Endometrial microvascular endothelial cells (primary cell): ENCODE data around the gene MXD4. TPM values are rescaled to one million over a fixed set of nuclear protein-coding genes. Genes with fewer than 3 reads are reported as not detected.

Experiments
- in situ Hi-C: cut with HindIII; loops from 2 replicates; pipeline ENCODE4 v1.10.0; 2017; ENCODE audit warnings: low sequenced_read_pairs, low pct_unique_long_range_greater_than_20kb; ENCODE audit errors: inconsistent ontology term
- total RNA-seq: library from RNA; depleted of rRNA; stranded (reverse); fragments of >200 nt; gene quantifications from one replicate; pipeline ENCODE4 v1.2.3, GENCODE V29; 2015; ENCODE audit errors: inconsistent ontology term

Gene MXD4
- total RNA-seq, 1 donor from 2014 or later: 77.6 TPM

DNA sequence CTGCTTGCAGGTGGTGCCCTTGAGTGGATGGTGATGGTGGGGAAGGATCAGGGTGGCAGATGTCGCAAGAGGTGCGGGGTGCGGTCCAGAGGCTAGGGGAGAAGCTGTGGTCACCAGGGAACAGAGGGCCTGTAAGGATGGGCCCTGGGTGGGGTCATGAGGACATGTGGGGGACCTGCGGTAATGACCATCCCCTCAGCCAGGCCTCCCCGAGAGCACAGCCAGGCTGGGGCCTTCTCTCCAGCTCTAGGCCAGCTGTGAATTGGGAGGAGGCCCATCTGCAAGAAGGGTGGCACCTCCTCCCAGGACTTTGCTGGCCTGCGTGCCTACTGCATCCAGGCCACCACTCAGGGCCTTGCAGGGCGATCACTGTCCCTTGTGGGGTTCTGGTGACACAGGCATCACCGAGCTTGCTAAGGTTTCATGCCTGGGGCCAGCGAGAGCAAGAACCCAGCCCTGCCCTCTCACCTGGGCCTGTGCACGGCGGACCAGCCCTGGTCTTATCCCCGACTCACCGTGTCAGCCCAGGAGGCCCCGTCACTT, 34.1 kb upstream of the MXD4 start:
- in situ Hi-C loops: no loop called here

DNA sequence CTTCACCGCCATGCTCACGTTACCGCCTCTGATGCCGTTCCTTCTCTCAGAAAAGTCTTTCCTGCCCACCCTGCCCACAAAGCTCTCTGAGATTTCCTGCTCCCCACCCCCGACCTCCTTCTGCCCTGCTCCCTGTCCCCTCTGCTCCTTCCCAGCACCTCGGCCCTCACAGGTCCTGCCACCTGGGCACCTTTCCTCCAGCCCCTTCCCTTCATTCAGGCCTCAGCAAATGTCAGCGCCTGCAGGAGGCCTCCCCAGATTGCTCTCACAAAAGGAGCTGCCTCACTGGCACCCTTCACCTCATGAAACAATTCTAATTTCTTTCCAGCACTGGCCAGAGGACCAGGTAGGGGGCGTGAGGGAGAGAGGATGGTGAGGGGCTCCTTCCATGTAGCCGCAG, 33.6 kb upstream of the MXD4 start:
- in situ Hi-C loops: no loop called here

DNA sequence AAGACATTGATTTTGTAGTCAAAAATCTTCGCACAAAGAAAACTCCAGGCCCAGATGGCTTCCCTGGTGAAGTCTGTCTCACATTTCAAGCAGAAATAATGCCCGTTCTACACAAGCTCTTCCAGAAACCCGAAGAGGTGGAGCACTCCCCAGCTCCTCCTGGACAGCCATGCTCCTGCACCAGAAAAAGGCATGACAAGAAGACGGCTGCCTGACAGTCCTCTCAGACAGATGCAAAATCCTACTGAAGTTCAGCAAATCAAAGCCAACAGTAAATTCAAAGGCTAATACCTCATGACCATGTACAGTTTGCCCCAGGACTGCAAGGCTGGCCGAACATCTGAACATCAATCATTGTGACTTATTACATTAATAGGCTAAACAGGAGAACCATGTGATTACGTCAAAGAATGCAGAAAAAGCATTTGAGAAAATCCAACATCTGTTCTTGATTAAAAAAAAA, 30.8 kb upstream of the MXD4 start:
- in situ Hi-C loops: no loop called here

DNA sequence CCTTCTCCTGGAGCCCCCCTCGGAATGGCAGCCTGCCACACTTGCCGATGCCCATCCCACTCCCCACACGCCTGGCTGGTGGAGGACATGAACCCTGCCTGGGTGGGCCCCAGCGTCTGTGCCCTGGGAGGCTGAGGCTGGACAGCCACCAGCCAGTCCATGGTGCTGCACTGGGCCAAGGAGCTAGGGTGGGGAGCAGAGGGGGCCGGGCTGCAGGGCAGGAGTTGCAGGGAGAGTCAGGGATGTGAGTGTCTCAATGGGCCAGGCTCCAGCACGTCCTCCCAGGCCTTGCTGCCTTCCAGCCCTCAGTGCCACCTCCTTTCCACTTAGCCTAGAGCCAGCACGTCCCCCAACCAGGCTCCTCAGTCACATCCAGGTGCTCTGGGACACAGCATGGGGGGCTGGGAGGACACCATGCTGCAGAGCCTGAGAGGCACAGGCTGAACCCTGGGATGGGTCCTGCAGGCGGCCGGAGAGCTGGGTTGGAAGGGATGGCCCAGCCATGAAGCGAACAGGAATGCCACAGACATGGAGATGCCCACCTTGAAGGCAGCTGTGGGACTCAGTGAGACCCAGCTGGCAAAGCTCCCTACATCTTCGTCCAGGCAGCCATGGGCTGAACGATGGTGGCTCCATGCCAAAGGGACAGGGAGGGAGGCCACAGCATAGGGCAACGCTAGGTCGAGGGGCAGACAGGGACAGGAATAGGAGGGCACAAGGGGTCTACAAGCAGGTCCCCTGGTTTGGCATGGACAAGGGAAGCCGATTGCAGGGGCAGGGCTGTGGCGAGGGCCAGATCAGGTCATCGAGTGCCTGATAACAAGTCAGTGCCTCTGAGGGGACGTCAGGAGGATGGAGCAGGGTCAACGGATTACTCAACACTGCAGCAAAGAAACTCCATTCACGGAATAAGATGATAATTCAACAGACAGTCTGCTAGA, 30.1 kb upstream of the MXD4 start:
- in situ Hi-C loops: no loop called here

DNA sequence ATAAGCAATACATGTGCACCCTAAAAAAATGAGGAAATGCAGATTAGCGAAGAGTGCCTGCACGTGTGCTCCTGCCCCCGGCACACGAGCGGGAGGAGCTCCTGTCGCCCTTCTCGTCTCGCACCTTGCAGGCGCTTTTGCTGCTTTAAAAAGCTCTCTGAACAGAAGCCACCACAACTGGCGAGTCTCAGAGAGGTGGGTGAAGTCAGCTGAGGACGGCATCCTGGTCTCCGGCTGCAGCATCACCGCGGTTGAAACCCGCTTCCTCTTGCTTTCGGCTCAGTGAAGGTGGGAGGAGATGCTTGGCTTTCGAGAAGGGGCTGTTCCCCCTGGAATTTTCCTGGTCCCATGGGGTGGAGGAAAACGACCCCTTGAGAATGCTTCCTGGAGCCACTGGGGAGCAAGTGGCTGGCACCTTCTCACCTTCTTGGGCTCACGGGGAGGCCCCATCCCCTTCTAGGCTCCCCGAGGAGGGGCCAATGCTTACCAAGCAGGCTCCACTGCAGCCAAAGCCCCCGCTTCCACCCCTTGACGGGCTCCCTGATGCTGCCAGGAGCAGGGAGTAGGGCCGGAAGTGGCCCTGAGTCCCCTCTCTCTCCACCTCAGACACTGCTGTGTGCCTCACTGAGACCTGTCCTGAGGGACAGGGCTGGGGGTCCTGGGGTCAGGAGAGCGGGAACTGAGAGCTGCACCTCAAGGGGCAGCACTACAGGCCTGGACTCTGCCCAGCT, 29.2 kb upstream of the MXD4 start:
- in situ Hi-C loops: no loop called here

DNA sequence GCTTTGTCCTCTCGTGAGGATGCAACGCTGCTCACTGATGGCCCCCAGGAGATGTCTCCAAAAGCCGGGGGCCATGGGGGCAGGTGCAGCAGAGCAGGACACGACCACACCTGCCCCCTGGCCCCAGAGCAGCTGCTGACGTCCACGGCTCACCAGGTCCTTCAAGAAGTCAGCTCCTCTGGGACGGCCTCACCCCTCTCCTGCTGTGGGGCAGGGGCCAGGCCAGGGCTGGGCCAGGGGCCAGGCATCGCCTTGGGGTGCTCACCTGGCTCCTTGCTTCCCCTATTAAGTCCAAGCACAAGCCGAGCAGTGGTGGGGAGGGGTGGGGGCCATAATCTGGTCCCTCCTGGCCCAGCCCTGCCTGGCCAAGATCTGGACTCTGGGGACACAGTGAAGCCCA, 28.6 kb upstream of the MXD4 start:
- in situ Hi-C loops: no loop called here

DNA sequence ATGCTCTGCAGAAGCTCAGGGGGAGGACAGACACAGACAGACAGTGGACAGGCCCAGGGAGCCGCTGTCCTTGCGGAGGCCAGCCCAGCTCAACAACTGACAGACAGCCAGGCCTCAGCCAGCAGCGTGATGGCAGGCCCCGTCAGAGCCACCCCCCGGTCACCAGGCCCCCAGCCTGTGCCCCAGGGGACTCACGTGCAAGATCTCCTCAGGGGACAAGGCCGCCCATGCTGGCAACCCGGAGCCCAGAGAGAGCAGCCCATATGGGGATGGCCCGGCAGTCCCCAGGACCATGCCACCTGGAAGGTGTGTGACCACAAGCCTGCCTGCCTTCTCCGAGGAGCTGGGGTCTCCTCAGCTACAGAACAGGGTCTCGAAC, 28.0 kb upstream of the MXD4 start:
- in situ Hi-C loops: no loop called here

DNA sequence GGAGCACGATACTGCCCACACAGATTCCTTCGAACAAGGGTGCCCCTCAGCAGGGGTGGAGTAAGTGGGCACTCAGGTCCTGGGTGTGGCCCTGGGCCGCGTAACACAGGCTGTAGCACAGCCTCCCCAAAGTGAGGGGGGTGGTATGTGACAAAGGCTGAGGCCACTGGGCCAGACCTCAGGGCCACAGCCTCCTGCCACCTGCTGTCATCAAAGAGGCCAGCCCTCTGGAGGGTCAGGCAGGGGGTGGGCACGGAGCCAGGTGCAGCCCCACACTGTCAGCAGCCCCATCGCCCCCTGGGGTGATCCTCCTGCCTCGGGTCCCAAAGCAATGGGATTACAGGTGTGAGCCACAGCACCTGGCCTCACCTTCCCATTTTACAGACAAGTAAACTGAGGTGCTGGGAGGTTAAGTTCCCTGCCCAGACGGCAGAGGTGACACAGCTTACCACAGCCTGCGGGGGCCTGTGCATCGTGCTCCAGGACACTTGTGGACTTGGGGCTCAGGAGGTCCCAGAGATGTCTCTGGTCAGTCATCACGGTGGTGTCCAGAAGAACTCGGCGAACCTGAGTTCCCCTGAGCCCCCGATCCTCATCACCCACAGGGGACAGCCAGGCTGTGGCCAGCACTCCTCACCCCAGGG, 27.5 kb upstream of the MXD4 start:
- in situ Hi-C loops: no loop called here

DNA sequence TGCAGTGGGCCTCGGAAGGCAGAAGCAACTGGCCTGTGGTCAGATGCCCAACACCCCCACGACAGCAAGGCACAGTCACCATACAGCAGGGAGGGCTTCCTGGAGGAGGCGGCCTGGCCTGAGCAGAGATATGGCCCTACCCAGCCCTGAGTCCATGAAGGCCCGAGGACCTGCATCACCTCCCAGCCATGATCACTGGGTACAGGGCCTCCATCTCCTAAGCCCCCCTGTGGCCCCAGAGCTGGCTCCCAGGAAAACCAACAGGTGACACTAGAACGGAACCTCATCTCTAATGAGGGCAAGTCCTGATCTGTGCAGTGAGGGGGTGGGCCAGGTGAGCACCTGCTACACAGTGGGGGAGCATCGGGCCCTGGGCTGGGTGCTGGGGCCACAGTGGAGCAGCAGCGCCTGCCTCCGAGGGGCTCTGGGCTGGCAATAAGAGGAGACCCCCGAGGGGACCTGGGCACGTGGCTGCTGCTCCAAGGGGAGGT, 26.2 kb upstream of the MXD4 start:
- in situ Hi-C loops: no loop called here

DNA sequence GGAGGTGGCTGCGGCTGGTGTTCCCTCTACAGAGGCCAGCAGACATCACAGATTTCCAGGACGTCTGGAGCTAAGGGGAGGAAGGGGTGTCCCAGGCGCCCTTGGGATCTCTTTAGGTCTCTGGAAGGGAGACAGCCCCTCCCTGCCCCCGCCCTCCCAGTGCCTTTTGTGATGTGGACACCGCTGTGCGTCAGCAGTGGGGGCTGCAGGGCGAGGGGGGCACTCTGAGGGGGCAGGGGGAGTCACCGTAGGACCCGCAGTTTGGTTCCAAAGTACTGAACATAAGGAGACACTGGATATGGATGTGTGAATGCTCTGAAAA, 25.6 kb upstream of the MXD4 start:
- in situ Hi-C loops: no loop called here

DNA sequence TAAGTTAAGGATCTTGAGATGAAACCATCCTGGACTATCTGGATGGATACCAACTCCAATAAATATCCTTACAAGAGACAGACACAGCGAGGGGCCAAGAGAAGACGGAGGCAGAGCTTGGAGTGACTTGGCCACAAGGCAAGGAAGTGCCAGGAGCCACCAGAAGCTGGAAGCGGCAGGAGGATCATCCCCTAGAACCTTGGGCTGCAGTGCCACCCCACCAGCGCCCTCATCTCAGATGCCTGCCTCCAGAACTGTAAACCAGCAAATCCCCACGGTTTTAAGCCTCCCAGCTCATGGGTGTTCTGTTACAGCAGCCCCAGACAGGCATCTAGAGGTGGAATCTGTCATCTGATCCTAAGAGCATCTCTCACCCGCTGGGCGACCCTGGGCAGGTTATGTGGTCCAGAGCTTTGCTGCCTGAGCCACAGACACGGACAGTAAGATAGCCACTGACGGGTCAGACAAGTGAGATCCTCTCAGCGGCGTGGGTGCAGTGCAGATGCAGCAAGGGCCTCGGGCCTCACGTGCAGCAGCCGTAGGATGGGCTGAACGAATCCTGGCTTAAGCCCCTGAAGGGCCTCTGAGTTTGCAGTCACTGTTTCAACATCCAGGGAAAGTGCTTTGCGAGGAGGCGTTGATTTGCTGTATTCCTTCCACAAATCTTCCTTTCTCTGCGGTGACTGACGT, 25.1 kb upstream of the MXD4 start:
- in situ Hi-C loops: no loop called here

DNA sequence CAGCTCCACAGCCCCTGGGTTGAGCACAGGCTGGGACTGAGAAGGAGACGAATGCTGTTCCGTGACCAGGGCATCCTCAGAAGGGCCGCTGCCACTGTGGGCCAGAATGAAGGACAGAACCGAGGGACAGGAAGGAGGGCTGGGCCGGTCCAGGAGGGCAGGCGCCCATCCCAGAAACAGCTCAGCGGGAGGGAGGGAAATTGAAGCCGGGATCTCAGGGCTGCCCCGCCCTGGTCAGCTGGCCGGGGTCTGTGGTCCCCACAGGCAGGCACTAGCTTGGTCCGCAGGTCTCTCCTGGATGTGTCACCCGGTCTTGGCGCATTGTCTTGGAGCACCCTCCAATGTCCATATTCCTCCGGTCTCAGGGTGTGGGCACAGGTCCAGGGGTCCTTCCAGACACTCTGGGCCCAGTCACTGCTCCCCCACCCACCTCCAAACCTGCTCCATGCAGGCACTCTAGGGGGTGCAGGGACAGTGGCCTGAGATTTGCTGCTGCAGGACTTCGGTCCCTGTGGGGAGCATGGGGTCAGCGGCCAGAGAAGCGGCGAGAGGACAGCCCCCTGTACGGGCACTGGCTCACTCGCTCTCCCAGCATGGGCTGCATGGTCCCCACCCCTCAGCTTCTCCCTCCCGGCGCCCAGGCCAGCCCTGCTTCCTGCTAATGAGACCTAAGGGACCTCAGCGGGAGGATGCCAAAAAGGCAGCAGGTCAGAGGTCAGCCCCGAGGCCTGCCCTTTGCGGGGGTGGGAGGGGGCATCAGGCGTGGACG, 23.9 kb upstream of the MXD4 start:
- in situ Hi-C loops: no loop called here

DNA sequence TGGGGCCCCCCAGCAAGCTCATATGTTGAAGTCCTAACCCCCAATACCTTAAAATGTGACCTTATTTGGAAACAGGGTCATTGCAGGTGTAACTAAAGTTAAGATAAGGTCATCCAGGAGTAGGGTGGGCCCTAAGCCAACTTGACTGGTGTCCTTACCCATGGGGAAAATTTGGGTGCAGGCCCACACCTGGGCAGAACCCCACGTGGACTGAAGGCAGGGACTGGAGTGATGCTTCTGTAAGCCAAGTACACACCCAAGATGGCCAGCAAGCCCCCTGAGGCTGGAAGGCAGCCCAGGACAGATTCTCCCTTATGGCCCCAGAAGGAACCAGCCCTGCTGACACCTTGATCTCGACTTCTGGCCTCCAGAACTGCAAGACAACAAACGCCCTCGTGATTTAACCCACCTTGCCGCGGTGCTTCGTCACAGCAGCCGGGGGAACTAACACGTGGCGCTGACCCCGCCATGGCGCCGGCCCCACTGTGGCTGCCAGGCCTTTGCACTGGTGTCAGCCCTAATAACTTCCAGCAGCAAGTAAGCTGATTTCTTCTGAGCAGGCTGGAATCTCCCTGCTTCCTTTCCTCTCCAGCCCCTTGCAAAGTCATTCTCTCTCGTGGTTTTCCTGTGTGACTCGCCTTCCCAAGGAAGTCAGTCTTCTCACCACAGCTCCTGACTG, 23.2 kb upstream of the MXD4 start:
- in situ Hi-C loops: no loop called here

DNA sequence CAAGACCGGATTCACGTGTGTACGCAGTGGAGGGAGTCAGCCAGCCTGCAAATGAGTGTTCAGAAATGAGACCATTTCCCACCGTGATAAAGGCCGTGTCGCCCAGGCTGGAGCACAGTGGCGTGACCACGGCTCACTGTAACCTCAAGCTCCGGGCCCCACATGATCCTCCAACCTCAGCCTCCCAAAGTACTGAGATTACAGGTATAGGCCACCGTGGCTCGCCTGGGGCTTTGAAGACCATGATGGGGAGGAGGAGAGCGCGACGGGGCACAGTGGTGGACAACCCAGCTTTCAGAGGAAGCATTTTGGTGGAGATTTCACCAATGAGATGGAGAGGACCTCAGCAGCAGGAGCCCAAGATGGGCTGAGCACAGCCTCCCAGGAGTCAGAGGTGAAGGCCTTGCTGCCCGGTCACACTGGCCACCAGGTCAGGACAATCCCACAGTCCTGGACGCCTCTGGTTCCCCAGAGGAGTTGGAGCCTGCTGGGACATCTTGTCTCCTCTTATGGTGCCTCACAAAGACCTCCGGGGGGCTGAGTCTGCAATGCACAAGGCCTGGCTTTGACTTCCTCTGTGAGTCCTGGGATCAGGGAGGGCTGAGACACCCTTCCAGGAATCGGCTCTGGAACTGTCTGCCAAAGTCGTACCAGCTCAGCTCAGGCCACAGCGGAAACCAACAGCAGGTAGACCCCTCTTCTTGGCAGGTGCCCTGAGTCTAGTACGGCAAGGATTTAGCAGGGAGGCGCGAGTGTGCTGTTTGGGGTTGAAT, 22.4 kb upstream of the MXD4 start:
- in situ Hi-C loops: no loop called here

DNA sequence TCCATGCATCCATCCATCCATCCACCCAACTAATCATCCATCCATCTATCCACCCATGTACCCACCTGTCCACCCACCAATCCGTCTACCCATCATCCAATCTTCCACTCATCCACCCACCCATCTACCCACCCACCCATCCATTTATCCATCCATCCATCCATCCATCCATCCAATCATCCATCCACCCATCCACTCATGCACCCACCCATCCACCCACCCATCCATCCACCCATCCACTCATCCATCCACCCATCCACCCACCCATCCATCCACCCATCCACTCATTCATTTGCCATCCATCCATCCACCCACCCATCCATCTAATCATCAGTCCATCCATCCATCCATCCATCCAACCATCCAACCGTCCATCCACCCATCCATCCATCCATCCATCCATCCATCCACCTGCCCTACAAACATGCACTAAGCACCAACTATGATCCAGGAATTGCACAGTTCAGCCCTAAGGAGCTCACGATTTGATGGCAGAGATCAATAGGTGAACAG, 21.3 kb upstream of the MXD4 start:
- in situ Hi-C loops: no loop called here

DNA sequence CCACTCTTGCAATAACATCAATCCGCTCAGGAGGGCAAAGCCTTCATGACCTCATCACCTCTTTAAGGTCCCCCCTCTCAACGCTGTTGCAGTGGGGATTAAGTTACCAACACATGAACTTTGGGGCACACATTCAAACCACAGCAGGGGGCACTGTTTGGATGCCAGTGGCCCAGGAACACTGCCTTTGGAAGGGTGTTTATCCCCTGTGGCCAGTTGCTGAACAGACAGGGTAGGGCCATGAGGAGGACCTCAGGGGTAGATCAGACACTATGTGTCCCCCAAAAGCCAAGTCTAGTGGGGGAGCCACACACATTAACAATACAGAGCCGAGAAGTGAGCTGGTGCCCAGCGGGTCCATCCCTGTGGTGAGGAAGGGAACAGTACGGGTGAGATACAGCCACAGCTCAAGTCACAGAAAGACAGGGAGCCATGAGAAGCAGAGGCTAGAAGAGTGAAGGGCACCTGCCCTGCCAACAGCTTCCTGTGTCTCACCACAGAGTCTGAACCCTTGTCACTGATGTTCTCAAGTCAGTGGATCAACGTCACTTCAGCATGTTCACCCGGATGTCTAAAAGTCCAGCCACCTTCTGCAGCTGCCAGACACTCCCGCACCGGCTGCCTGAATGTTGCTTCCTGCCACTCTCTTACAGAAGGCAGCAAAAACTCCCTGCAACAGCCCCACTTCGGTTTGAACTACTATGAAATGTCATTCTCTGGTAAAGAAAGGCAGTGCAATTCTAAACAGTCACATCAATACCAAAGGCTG, 19.9 kb upstream of the MXD4 start:
- in situ Hi-C loops: no loop called here
